SK-MEL-5 (cell line): ENCODE measurements around the gene ZDHHC24. TPM values are rescaled to one million over a fixed set of nuclear protein-coding genes. Genes with fewer than 3 reads are reported as not detected.
"Not testable (repeated sequence)": the region's sequence is repeated elsewhere in the genome, so short reads cannot be mapped to it uniquely, and the experiment has no call there.

ENCODE experiments used
- DNase-seq: peaks from one replicate; pipeline ENCODE4 v3.0.0-alpha.2; 2016; ENCODE audit warnings: low read depth, low spot score
- in situ Hi-C: cut with HindIII; loops from 2 replicates; pipeline ENCODE4 v1.10.0; 2016; ENCODE audit warnings: low sequenced_read_pairs, high pct_unique_total_duplicates, low pct_unique_long_range_greater_than_20kb
- total RNA-seq: library from RNA; depleted of rRNA; stranded (reverse); fragments of >200 nt; shearing (Covaris generic); gene quantifications from 2 replicates; pipeline ENCODE4 v1.2.3, GENCODE V29; 2014

ZDHHC24 gene
- total RNA-seq, 1 experiment from 2014 or later: 26.8 TPM

DNA sequence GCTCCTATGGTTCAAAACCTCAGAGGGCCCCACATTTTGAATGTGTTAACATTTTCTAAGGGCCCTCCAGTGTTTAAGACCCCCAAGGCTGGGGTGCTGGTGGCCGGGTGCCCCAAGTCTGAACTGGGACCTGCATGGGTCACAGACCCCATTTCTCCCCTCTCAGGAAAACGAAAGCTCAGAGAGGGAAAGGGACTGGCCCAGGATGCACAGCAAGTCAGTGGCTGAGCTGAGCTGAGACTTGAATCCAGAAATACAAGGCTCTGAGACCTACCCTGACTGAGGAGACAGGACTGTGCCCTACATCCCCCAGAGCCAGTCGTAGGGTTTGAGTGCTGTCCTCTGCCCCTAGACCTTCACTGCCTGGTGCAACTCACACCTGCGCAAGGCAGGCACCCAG lies 5.0 kb upstream of the ZDHHC24 start:
- in situ Hi-C loops: no loop called here
- DNase-seq: no peak

DNA sequence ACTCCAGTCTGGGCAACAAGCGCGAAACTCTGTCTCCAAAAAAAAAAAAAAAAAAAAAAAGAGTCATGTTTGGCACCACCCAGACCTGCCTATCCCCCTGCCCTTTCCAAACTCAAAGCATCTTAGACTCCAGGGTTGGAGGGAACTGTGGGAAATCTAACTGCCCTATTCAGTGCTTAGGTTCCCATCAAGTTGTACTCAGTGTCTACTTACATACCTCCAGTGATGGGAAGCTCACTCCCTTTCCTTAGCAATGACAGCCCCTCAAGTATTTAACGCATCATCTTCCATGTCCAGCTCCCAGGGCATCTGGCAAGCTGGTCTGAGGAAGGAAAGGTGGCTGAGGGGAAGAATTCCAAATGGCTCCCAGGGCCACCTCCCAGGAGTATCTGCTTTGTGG lies 3.8 kb upstream of the ZDHHC24 start:
- DNase-seq: no peak
- in situ Hi-C loops: no loop called here

DNA sequence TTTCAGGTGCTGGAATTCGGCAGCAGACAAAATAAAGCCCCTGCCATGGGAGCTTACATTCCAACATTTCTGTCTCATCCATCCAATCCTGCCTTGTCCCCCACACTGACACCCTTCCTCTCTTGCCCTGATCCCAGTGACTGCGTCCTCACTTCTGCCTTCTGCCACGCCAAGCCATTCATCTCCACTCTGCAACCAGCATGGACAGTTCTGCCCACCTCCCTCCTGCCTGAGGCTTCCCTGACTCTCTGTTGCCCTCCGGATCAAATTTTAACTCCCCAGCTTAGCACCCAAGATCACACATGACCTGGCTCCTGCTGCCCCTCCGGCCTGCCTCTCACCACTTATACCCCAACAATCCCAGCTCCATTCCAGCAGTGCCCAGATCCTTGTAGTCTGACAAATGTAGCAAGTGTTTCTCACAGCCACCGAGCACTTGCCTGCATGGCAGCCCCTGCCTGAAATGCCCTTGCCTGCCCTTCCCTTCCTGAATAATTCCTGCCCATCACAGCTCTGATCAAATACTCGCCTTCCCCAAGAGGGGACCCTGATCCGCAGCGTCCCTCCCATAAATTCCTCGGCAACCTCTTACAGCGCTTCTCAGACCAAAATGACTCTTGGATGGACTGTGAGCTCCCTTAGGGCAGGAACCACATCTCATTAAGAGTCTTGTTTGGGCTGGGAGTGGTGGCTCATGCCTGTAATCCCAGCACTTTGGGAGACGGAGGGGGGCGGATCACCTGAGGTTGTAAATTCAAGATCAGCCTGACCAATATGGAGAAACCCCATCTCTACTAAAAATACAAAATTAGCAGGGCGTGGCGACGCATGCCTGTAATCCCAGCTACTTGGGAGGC lies 3.2 kb upstream of the ZDHHC24 start:
- DNase-seq: no peak
- in situ Hi-C loops: no loop called here

DNA sequence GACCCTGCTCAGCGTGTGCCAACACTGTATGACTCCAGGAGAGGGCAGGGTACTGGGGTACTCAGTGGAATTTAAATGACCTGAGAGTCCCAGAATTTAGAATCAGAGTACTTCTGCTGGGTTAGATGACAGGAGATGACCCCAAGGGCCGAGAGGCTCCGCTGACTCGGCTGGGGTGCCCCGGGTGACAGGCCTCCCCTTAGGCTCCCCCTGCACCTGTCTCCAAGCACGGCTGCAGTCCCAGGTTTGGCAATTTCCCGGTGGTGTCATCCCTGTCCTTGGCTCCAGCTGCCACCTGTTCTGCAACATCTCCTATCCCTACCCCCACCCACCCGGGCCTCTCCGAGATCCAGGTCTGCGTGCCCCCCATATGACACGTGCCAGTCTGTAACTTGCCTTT lies 2.2 kb upstream of the ZDHHC24 start:
- in situ Hi-C loops: no loop called here
- DNase-seq: no peak

DNA sequence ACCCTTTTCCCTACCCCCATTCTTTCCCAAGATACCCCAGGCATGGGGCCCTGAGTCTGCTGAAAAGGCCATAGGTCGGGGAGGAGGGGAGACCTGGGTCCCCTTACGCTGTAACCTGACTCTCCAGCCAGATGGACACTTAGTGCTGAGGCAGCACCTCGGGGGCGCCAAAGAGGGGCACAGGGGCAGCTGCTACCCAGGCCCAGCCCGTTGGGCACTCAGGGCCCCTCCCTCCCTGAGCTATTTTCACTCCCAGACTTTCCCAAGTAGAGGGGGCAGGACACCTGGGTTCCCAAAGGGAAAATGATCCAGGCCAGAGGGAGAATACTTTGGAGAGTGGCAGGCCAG lies 1.8 kb upstream of the ZDHHC24 start:
- in situ Hi-C loops: no loop called here
- DNase-seq: no peak

DNA sequence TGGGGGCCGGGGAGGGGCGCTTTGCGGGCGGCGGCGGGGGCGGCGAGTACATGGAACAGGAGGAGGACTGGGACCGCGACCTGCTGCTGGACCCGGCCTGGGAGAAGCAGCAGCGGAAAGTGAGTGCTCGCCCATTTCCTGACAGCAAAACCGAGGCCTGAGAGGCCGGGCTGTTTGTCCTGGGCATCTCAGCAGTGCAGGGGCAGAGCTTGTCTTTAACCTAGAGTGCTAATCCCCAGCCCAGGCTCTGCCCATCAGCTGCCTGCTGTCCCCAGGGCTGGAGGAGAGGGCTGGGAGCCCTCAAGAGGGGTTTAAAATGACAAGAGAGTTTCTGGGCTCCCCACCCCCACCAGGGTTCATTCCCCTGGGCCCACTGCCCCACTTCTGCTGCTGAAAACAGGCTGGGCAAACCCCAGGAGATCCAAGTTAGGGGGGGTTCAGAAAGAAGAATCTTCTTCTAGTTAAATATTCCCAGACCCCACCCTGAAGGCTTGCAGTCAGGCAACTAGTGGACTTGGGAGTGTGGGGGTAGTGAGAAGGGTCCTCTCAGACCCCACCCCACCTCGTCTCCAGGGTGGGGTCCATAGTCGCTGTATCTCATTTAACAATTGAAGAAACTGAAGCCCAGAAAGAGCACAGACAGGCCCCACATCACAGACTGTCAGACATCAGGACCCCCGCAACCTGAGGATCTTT lies 1.3 kb upstream of the ZDHHC24 start:
- in situ Hi-C loops: no loop called here

DNA sequence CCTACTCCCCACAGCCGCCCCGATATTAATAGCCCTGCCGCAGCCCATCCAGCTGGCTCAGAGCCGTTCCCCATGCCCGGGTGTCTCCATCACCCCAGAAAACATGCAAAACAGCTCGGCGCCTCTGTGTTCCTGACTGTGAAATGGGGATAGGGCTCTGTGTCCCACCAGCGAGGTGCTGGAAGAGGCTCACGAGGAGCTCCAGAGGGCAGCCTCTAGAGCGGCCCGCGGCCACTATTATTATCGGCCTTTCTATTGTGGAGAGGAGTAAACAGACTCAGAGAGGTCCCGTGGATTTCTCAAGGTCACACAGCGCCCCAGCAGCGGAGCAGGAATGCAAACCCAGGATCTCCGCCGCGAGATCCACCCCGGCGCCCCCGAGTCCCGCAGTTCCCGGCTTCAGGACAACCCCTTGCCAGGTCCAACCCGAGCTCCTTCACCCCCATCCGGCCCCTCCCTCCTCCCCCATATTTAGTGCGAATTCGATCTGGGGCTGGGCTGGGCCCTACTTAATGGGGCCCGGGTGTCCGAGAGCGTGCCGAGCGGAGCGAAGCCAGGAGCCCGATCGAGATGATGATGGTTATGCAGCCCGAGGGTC lies 619 bp upstream of the ZDHHC24 start, which contains the start of gene ACTN3:
Gene ACTN3, plus strand, starts transcription at position 536 of the 598 bp plus-strand sequence. Its CDS starts 35 bp downstream, at position 571.
- in situ Hi-C loops: no loop called here
- DNase-seq: no peak

More for the DNA sequence above, 1.3 kb upstream of the ZDHHC24 start:
- no peak for DNase-seq

DNA sequence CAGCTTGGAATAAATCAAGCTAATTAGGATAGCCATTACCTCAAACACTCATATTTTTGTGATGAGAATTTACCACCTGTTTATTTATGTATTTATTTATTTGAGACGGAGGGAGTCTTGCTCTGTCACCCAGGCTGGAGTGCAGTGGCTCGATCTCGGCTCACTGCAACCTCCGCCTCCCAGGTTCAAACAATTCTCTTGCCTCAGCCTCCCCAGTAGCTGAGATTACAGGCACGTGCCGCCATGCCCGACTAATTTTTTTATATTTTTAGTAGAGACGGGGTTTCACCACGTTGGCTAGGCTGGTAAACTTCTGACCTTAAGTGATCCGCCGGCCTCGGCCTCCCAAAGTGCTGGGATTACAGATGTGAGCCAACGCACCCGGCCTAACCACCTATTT lies 896 bp downstream of the ZDHHC24 start:
- in situ Hi-C loops, DNase-seq: not testable (repeated sequence)

DNA sequence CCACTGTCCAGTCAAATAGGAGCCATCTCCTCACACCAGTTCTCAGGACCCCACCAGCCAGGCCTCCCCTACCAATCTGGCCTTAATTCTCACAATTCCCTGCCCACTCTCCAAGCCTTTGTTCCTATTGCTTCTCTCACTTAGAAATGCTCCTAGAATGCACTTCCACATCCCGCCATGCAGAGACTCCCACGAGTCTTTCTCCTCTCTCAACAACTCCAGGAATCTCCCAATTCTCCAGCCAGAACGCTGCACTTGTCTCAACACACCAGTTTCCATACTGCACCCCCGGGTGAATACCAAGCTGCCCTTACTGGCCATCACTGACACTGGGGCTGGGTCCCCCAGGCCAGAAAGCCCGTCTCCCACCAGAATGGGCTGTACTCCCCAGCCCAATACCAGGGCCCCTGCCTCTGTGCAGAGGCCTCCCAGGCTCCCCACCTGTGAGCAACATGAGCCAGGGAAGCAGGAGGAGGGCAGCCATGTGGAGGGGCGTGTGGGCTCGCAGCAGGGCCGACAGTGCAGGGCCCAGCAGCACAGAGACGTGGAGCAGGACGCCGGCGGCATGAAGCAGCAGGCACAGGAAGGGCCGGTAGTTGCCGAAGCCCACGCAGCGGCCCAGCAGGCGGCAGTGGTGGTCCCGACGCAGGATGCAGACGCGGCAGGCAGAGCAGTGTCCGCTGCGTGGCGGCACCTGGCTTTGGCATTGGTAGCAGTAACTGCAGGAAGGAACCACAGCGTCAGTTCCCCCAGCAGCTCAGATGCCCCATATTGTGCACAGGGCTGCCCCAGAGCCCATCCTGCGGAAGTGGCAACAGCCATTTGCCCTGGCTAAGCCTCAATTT lies 2.4 kb downstream of the ZDHHC24 start:
- no peak for DNase-seq
- in situ Hi-C loops: no loop called here

DNA sequence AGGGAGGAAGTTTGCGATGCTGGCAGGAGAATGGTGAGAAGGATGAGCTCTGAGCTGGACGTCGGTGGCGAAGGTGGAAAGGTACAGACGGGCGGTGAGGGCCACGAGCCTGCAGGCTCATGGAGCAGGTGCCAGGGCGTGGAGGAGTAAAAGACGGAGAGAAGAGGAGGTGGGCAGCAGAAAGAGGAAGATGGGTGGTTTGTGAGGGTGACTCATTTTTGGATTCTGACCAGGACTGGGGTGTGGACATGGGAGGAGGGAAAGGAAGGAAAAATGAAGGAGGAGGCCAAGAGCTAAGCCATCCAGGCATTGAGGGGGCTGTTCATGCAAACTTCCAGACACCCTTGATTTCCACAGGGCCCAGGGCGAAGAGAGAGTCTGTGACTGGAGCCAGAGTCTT lies 3.5 kb downstream of the ZDHHC24 start:
- in situ Hi-C loops: no loop called here
- no peak for DNase-seq

DNA sequence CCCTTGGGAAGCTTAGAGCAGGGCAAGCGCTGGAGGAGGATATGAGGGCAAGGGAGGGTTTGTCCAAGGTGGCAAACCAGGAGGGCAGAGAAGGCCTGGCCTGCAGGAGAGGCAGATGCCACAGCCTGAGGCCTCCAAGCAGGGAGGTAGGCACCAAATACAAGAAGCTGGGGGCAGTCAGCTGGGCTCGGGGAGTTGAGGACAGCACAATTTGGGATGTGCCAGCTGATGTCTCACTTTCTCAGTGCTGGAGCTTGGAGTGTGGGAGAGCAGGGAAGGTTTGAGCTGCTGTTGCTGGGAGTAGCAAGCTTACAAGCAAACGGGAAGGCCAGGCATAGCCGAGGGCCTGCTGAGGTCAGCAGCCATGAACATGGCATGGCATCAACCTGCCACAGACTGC lies 4.0 kb downstream of the ZDHHC24 start:
- no peak for DNase-seq
- in situ Hi-C loops: no loop called here

DNA sequence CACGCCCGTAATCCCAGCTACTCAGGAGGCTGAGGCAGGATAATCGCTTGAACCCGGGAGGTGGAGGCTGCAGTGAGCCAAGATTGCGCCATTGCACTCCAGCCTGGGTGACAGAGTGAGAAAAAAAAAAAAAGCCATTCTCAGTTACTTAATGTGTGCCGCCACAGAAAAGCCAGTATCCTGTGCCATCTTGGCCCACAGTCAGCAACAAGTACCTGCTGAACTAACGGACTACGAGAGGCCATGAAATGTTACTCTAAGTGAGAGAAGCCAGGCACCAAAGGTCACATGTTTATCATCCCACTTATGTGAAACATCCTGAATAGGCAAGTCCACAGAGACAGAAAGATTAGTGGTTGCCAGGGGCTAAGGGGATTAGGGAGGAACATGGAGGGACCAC lies 5.2 kb downstream of the ZDHHC24 start:
- in situ Hi-C loops, DNase-seq: not testable (repeated sequence)

DNA sequence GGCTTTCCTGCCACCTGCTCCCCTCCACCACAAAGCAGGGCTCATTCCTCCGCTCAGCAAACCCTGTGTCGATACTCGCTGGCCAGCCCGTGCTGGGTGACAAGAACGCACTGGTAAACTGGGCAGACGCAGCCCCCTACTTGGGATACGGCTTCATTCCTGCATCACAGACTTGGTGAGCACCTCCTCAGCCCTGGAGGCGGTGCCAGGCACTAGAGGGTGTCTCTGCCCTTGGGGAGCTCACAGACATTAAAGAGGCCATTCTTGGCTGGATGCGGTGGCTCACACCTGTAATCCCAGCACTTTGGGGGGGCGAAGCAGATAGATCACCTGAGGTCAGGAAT lies 6.0 kb downstream of the ZDHHC24 start:
- in situ Hi-C loops: no loop called here
- no peak for DNase-seq

DNA sequence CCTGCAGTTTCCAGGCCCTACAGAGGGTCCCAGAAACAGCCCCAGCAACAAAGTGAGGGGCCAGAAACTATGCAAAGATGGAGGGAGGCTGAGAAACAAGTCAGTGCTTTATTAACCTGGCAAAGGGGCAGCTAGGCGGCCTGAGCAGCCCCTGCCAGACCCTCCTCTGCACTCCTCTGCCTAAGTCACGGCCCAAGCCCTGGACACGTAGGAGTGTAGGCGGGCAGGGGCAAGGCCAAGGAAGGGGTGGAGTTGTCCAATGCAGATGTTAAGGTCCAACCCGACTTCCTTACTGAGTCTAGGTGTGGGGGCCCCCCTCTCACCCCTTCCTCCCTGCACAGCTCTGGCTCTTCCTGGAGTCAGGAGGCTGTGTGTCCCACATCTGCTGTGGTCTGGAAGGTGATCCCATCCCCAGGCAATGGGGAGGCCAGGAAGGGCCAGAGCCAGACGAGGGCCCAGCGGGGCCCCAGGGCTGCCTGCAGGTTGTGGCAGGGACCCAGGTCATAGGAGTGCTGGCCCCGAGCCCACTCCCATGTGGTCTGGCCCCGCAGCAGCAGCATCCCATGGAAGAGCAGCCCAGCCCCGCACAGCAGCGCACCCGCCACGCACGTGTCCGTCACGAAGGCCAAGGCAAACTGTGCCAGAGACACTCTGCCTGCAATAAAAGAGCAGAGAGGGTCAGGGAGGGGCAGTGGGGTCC lies 6.5 kb downstream of the ZDHHC24 start:
- in situ Hi-C loops: no loop called here
- no peak for DNase-seq

DNA sequence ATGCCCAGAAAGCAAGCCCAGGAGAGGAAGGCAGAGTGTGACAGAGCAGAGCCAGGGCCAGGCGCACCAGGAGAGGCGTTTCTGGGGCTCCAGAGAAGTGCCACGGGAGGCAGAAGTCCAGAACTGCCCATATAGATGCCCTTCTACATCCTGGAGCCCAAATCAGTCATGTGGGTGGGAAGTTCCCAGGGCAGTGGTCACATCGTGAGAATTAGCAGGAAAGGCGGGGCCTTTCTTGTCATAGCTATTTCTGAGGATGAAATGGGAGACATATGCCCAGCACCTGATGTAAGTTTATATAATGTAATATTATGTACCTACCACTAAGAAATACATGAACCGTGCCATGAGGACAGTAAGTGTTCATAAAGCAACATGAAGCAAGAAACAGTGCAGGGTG lies 13.1 kb downstream of the ZDHHC24 start:
- DNase-seq: no peak
- in situ Hi-C loops: no loop called here

DNA sequence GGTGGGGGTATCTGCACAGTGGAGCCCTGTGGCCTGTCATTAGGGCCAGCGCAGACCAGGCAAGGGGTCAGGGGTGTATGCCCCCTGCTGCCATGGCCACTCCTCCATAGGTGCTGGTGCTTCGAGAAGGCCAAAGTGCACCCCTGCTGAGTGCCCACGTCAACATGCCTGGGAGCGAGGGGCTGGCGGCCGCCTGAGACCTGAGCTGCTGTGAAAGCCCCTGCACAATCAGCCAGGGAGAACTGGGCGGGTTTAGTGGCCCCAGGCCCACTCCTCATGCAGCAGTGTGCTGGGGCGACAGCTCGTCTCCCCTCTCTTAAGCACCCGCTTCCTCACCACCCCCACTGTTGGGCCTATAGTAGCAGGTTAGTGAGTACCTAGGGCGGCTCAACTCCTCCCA lies 14.0 kb downstream of the ZDHHC24 start:
- no peak for DNase-seq
- in situ Hi-C loops: no loop called here

DNA sequence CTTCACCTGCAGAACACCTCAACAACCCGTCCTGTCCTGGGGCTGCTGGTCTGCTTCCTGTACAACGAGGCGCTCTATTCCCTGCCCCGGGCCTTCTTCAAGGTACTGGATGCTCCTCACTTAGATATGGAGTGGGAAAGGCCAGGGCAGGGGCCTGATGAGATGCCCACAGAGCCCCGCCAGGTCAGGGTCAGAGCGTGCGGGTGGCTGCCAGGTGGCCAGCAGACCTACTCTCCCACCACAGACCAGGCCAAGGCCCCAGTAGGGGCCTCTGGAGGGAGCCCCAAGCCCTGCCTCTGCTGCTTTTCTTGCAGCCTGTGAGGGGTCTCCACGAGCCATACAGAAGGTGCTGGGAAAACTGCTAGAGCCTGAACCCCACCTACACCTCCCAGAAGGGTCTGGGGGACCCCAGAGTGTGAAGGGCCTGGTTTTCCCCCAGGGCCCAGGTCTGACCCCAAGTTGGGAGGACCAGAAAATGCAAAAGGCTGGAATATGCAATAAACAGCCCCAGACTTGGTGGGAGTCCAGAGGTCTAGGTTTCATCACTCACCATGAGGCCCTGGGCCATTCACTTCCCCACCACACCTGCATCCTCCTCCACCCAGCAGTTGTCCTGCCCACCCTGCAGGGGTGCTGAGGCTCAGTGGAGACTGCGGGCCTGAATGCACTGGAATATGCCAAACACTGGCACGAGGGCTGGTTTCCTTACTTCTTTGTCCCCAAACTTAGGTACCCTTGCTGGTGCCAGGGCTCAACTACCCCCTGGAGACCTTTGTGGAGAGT lies 14.7 kb downstream of the ZDHHC24 start:
- in situ Hi-C loops: no loop called here
- no peak for DNase-seq
